OCI-LY1 (cell line): Measurements from ENCODE around the gene ARHGAP6.

Experiments
- H2AFZ ChIP-seq: fragments of 200-600 bp; sonication (generic), shearing (Covaris generic); 2 replicates; pipeline ENCODE4 v1.6.0; 2014; ENCODE audit warnings: antibody characterized with exemption, mild to moderate bottlenecking, low read length
- H3F3A ChIP-seq: fragments of 200-600 bp; sonication (generic), shearing (Covaris generic); 2 replicates; pipeline ENCODE4 v1.6.0; 2014; ENCODE audit warnings: mild to moderate bottlenecking, antibody characterized with exemption, low read length, moderate library complexity; ENCODE audit not compliant: insufficient read depth
- H3K27ac ChIP-seq: fragments of 200-600 bp; sonication (generic); 2 replicates; pipeline ENCODE4 v1.5.1; 2014; ENCODE audit warnings: low read length, mixed run types, mild to moderate bottlenecking, low read depth; ENCODE audit not compliant: poor library complexity, severe bottlenecking
- H3K27me3 ChIP-seq: fragments of 200-600 bp; sonication (generic); 2 replicates; pipeline ENCODE4 v1.6.0; 2014; ENCODE audit warnings: antibody characterized with exemption, mild to moderate bottlenecking, low read length, moderate library complexity; ENCODE audit not compliant: insufficient read depth
- H3K36me3 ChIP-seq: fragments of 200-600 bp; sonication (generic); 2 replicates; pipeline ENCODE4 v1.6.1; 2014; ENCODE audit warnings: mild to moderate bottlenecking, antibody characterized with exemption, low read length, moderate library complexity, mixed read lengths; ENCODE audit not compliant: insufficient read depth
- H3K4me1 ChIP-seq: fragments of 200-600 bp; sonication (generic); 2 replicates; pipeline ENCODE4 v1.5.1; 2014; ENCODE audit warnings: mild to moderate bottlenecking, low read length, moderate library complexity; ENCODE audit not compliant: insufficient read depth, severe bottlenecking
- H3K4me2 ChIP-seq: fragments of 200-600 bp; sonication (generic), shearing (Covaris generic); 2 replicates; pipeline ENCODE4 v1.6.1; 2014; ENCODE audit warnings: low read length
- H3K4me3 ChIP-seq: fragments of 200-600 bp; sonication (generic); 2 replicates; pipeline ENCODE4 v1.5.1; 2014; ENCODE audit warnings: low read length, low read depth, mild to moderate bottlenecking, mixed read lengths; ENCODE audit not compliant: poor library complexity, severe bottlenecking
- H3K79me2 ChIP-seq: fragments of 200-600 bp; shearing (Covaris generic); 2 replicates; pipeline ENCODE4 v1.6.1; 2016; ENCODE audit warnings: mixed run types, low read length, mixed read lengths; ENCODE audit not compliant: insufficient read depth
- H3K9ac ChIP-seq: fragments of 200-600 bp; sonication (generic), shearing (Covaris generic); 2 replicates; pipeline ENCODE4 v1.6.1; 2014; ENCODE audit warnings: mild to moderate bottlenecking, low read length, mixed read lengths
- H3K9me2 ChIP-seq: fragments of 200-600 bp; sonication (generic), shearing (Covaris generic); 2 replicates; pipeline ENCODE4 v1.6.1; 2014; ENCODE audit warnings: low read depth, mild to moderate bottlenecking, low read length, mixed read lengths
- H3K9me3 ChIP-seq: fragments of 200-600 bp; shearing (Covaris generic); 2 replicates; pipeline ENCODE4 v1.6.1; 2014; ENCODE audit warnings: low read length, mixed read lengths
- H4K20me1 ChIP-seq: fragments of 200-600 bp; sonication (generic), shearing (Covaris generic); 2 replicates; pipeline ENCODE4 v1.6.0; 2016; ENCODE audit warnings: mild to moderate bottlenecking, low read length; ENCODE audit not compliant: insufficient read depth
- EZH2 ChIP-seq: fragments of 200-600 bp; sonication (generic), shearing (Covaris generic); IDR thresholded peaks from 2 replicates; pipeline ENCODE4 v1.8.0; 2017; ENCODE audit warnings: borderline replicate concordance, mixed run types, mild to moderate bottlenecking, antibody characterized with exemption, low read length, moderate library complexity, mixed read lengths
- TF ChIP-seq, protein P1 (sequence below): fragments of 200-600 bp; sonication (generic), shearing (Covaris generic); IDR thresholded peaks from 2 replicates; pipeline ENCODE4 v1.5.1; 2017; ENCODE audit warnings: mild to moderate bottlenecking, antibody characterized with exemption, low read length, moderate library complexity, mixed read lengths

The ARHGAP6 gene

DNA sequence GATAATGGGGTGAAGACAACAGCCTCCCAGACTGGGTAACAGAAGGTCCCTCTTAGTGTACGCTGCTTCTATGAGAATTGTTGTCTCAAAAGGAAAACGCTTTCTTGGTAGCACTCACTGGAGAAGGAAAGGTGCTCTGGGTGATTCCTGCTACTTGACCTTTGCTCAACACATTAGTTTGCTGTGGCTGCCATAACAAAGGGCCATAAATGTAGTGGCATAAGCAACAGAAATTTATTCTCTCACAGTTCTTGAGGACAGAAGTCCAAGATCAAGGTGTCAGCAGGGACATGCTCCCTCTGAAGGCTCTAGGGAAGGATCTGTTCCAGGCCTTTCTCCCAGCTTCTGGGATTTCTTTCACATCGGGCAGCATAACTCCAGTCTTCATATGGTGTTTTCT is 535.6 kb downstream of the ARHGAP6 start:
- H3K27ac ChIP-seq, result no peak overlapping the region
- no peak overlapping the region for H2AFZ ChIP-seq
- no peaks in the 10 kb centered on the region for H3K79me2 ChIP-seq
- no peak overlapping the region for H3K4me2 ChIP-seq
- H3K9ac ChIP-seq, result no peak overlapping the region
- H3K27me3 ChIP-seq, result no peaks in the 10 kb centered on the region
- H3K9me3 ChIP-seq, result no peaks in the 10 kb centered on the region
- H3K36me3 ChIP-seq, result no peaks in the 10 kb centered on the region
- no peaks in the 10 kb centered on the region for H3K4me1 ChIP-seq
- no peaks in the 10 kb centered on the region for H3K9me2 ChIP-seq
- no peaks in the 10 kb centered on the region for H4K20me1 ChIP-seq
- H3F3A ChIP-seq, result no peaks in the 10 kb centered on the region
- H3K4me3 ChIP-seq, result no peak overlapping the region
- TF ChIP-seq, protein P1, sequence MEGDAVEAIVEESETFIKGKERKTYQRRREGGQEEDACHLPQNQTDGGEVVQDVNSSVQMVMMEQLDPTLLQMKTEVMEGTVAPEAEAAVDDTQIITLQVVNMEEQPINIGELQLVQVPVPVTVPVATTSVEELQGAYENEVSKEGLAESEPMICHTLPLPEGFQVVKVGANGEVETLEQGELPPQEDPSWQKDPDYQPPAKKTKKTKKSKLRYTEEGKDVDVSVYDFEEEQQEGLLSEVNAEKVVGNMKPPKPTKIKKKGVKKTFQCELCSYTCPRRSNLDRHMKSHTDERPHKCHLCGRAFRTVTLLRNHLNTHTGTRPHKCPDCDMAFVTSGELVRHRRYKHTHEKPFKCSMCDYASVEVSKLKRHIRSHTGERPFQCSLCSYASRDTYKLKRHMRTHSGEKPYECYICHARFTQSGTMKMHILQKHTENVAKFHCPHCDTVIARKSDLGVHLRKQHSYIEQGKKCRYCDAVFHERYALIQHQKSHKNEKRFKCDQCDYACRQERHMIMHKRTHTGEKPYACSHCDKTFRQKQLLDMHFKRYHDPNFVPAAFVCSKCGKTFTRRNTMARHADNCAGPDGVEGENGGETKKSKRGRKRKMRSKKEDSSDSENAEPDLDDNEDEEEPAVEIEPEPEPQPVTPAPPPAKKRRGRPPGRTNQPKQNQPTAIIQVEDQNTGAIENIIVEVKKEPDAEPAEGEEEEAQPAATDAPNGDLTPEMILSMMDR, result no peak
- no peak for TF ChIP-seq EZH2

DNA sequence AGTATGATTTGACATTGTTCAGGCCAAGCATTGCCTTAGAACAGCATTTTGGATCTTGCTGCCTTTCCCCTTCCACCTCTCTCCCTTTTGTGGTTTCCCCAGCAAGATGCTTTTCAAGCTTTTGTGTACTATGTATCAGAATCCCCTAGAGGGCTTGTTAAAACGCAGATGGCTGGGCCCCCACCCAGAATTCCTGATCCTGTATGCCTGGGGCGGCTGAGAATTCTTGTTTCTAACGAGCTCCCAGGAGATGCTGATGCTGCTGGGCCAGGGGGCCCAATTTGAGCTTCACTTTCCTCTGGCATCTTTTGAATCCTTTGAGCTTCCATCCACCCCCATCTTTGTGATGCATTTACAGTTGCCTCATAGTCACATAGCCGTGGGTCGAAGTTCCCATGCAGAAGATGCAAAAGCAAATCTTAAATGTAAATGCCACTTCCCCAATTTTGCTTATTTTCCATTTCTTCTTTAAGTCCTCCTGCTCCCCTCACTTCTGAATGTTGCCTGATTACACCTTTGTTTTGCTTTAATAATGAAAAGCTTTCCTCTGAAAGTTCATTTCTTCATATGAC is 536.1 kb downstream of the ARHGAP6 start:
- H3K79me2 ChIP-seq, result no peaks in the 10 kb centered on the region
- no peaks in the 10 kb centered on the region for H3K4me1 ChIP-seq
- H3K9me2 ChIP-seq, result no peaks in the 10 kb centered on the region
- no peak overlapping the region for H2AFZ ChIP-seq
- H3K9me3 ChIP-seq, result no peaks in the 10 kb centered on the region
- no peaks in the 10 kb centered on the region for H3K36me3 ChIP-seq
- no peak overlapping the region for H3K9ac ChIP-seq
- no peaks in the 10 kb centered on the region for H3K27me3 ChIP-seq
- TF ChIP-seq, protein P1, result no peak
- TF ChIP-seq EZH2, result no peak
- no peak overlapping the region for H3K27ac ChIP-seq
- no peaks in the 10 kb centered on the region for H3F3A ChIP-seq
- no peaks in the 10 kb centered on the region for H4K20me1 ChIP-seq
- H3K4me2 ChIP-seq, result no peak overlapping the region
- no peak overlapping the region for H3K4me3 ChIP-seq

DNA sequence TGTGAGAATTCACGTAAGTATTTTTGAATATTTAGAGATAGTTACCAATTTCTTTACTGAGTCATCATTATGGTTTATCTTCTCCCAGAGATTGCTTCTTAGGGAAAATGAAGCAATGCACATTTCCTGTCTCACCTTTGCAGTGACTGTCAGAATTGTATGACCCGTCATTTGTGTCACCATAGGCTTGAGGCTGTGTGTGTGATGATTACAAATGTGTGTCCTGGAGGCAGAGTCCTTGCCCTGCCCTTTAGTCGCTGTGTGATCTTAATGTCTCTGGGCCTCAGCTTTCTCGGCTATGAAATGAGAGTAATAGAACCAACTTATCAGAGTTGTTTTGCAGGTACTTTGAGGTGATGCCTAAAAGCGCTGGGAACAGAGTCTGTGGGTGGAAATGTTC is 540.7 kb downstream of the ARHGAP6 start:
- Histone ChIP-seq H3F3A (no peaks in the 10 kb centered on the region), H3K9me2 (no peaks in the 10 kb centered on the region), H3K27ac (no peak overlapping the region), H2AFZ (no peak overlapping the region), H3K27me3 (no peaks in the 10 kb centered on the region), H3K4me2 (no peak overlapping the region), H3K79me2 (no peaks in the 10 kb centered on the region), H3K9ac (no peak overlapping the region), H3K9me3 (no peaks in the 10 kb centered on the region), H3K36me3 (peaks cover 27% of the 10 kb centered on the region), H3K4me1 (no peaks in the 10 kb centered on the region), H4K20me1 (no peaks in the 10 kb centered on the region), H3K4me3 (no peak overlapping the region)
- no peak for TF ChIP-seq EZH2
- TF ChIP-seq, protein P1, result no peak
